GM12874 (cell line): Measurements from ENCODE around the gene NMU.
A peak's percentile ranks its signal among the peaks of the same experiment; 100 is the strongest.

Experiments used
- TF ChIP-seq, protein P1 (sequence below): IDR thresholded peaks from 2 replicates; pipeline ENCODE4 v1.5.1; 2011; ENCODE audit warnings: low read depth, mild to moderate bottlenecking, control low read depth, low read length, moderate library complexity; ENCODE audit not compliant: insufficient read depth

The NMU gene

DNA sequence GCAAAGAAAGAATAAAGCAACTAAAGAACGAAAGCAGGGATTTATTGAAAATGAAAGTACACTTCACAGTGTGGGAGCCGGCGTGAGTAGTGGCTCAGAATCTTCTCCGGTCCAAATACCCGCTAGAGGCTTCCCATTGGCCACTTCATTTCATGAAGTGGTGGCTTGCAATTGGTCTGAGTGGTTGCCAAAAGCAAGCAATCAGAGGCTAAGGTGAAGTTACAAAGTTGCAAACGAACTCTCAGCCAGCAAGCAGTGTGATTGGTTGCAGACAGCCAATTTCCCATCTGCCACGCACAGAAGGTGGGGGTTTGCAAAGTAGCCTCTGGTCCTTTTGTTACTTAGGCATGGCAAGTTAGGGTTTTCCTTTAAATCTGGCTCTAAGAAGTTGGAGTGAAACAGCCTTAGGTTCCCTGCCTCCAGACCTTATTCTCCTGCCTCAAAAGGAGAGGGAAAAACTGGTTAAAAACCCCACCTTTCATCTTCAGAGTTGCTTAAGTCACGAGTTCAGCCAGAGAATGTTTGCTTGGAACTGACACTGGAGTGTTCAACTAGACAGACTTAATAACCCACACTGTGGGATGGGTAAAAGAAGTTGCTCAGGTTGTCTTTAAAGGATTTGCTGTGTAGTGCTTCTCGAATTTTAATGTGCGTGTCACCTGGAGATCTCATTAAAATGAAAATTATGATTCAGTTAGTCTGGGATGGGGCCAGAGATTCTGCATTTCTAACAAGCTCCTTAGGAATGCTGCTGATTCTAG lies 82.5 kb downstream of the NMU start:
- TF ChIP-seq, protein P1, sequence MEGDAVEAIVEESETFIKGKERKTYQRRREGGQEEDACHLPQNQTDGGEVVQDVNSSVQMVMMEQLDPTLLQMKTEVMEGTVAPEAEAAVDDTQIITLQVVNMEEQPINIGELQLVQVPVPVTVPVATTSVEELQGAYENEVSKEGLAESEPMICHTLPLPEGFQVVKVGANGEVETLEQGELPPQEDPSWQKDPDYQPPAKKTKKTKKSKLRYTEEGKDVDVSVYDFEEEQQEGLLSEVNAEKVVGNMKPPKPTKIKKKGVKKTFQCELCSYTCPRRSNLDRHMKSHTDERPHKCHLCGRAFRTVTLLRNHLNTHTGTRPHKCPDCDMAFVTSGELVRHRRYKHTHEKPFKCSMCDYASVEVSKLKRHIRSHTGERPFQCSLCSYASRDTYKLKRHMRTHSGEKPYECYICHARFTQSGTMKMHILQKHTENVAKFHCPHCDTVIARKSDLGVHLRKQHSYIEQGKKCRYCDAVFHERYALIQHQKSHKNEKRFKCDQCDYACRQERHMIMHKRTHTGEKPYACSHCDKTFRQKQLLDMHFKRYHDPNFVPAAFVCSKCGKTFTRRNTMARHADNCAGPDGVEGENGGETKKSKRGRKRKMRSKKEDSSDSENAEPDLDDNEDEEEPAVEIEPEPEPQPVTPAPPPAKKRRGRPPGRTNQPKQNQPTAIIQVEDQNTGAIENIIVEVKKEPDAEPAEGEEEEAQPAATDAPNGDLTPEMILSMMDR, result no peak

GRCh38 chr4:55549888-55550287 lies 86.2 kb downstream of the NMU start:
- TF ChIP-seq, protein P1, result no peak

GRCh38 chr4:55547918-55548317 lies 88.2 kb downstream of the NMU start:
- TF ChIP-seq, protein P1, result no peak

DNA sequence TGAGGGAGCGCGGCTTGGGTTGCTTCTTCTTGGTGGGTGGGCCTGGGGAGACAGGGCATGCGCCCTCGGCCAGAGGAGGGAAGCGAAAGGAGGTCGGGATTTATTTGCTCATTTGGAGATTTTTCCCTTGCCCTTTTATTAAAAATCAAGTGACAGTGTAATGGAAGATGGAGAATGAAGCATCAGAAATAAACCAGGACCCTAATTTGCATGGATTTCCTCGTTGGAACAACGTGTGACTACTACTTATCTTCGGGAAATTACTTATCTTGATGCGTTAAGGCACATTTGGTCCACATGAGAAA lies 88.7 kb downstream of the NMU start:
- TF ChIP-seq, protein P1, result no peak

DNA sequence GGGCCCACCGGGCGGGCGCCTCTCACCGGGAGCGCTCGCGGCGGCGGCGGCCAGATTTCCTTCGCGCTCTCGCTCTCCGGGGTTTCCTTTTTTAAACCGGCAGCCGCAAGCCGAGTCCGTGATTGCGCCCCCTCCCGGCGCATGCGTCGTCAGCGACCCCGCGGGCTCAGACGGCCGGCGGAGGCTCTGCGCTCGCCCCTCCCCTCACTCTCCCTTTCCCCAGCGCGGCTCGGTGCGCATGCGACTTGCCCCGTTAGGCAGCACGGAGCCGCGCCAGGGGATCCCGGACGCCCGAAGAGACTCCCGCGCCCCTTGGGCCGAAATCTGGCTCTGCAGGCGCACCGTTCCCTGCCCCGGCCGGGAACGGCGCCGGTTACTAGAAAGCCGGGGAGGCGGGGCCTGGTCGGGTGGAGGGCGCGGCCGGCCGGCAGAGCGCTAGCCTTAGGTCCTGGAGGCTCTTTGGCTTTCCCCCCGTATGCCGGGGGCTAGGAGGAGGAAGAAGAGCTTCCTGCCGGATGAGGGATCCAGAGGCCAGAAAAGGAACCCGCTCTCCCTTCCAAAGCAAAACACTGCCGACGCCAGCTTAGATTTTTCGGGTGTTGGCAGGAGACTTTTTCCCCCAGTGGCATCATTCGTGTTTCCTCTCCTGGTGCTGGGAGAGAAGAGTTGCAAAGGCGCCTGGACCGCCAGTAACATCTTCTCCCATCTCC lies 89.2 kb downstream of the NMU start, which contains the start of gene CLOCK:
CLOCK (minus strand) TSS at position 154 of the 710 bp plus-strand sequence. CDS start 64,124 bp downstream, outside the sequence.
- TF ChIP-seq, protein P1, result peak; percentile 59

- TF ChIP-seq, protein P1, result no peak
Observed at GRCh38 chr4:55546506-55546755, 89.7 kb downstream of the NMU start.

- TF ChIP-seq, protein P1, result no peak
Observed at GRCh38 chr4:55545641-55546505, 90.2 kb downstream of the NMU start.
